ENCODE measurements around the gene CBX5.

Gene CBX5

GRCh38 chr12:54221402-54221984 is 58.4 kb downstream of the CBX5 start:
- DNase-seq = no peak

GRCh38 chr12:54220567-54220966 is 59.4 kb downstream of the CBX5 start:
- no peak for DNase-seq

GRCh38 chr12:54220092-54220557 is 59.8 kb downstream of the CBX5 start:
- DNase-seq = peak; percentile 74

GRCh38 chr12:54217774-54218241 is 62.1 kb downstream of the CBX5 start:
- no peak for DNase-seq

GRCh38 chr12:54216797-54217661 is 62.9 kb downstream of the CBX5 start:
- peak; percentile 71 for DNase-seq

- peak; percentile 46 for DNase-seq
Observed at GRCh38 chr12:54215989-54216796, 63.7 kb downstream of the CBX5 start.

GRCh38 chr12:54214553-54215406 is 65.1 kb downstream of the CBX5 start:
- peak; percentile 91 for DNase-seq

- DNase-seq = no peak
Observed at GRCh38 chr12:54213079-54213478, 66.8 kb downstream of the CBX5 start.

GRCh38 chr12:54211920-54212319 is 68.0 kb downstream of the CBX5 start:
- no peak for DNase-seq

- no peak for DNase-seq
Observed at GRCh38 chr12:54210400-54210790, 69.5 kb downstream of the CBX5 start.

GRCh38 chr12:54208591-54208990 is 71.3 kb downstream of the CBX5 start:
- no peak for DNase-seq

- DNase-seq = peak; percentile 83
Observed at GRCh38 chr12:54207539-54208294, 72.2 kb downstream of the CBX5 start.

- no peak for DNase-seq
Observed at GRCh38 chr12:54206791-54207190, 73.1 kb downstream of the CBX5 start.

GRCh38 chr12:54204316-54204715 is 75.6 kb downstream of the CBX5 start:
- DNase-seq = no peak

- DNase-seq = peak; percentile 69
Observed at GRCh38 chr12:54201001-54201794, 78.7 kb downstream of the CBX5 start.

GRCh38 chr12:54200412-54200811 is 79.5 kb downstream of the CBX5 start:
- DNase-seq = no peak

GRCh38 chr12:54199917-54200316 is 80.0 kb downstream of the CBX5 start:
- no peak for DNase-seq

GRCh38 chr12:54199034-54199433 is 80.9 kb downstream of the CBX5 start:
- DNase-seq = no peak

- DNase-seq = no peak
Observed at GRCh38 chr12:54197431-54197909, 82.5 kb downstream of the CBX5 start.

GRCh38 chr12:54197010-54197409 is 82.9 kb downstream of the CBX5 start:
- no peak for DNase-seq

GRCh38 chr12:54196396-54196795 is 83.5 kb downstream of the CBX5 start:
- no peak for DNase-seq

All from activated naive CD4-positive, alpha-beta T cell treated with Interleukin-2 at 50 U/mL for 16 hours (primary cell).